Upper lobe of left lung (tissue), 6 donors: ENCODE results near the gene PTGR3. TPM values are rescaled to one million over a fixed set of nuclear protein-coding genes. Genes with fewer than 3 reads are reported as not detected.
A peak's percentile ranks its signal among the peaks of the same experiment; 100 is the strongest.

Source experiments
- ATAC-seq, 2 donors: fragments of 200-7000 bp; cut with Tn5 transposase; one replicate each; pipeline ENCODE4 v1.9.1; 2022; ENCODE audit warnings: mild to moderate bottlenecking in 2 of 2, moderate library complexity in 2 of 2; ENCODE audit not compliant: low FRiP score in 2 of 2
- DNase-seq, 2 donors: peaks; one replicate each; pipeline ENCODE4 v3.0.0-alpha.2; 2019 to 2020
- H3K27ac ChIP-seq, 4 donors: fragments of 200-600 bp; sonication (generic); one replicate each; pipeline ENCODE4 v1.5.1; 2016 to 2019
- H3K27me3 ChIP-seq, 4 donors: fragments of 200-600 bp; sonication (generic); one replicate each; pipeline ENCODE4 v1.5.1; 2017 to 2019
- H3K36me3 ChIP-seq, 4 donors: fragments of 200-600 bp; sonication (generic); one replicate each; pipeline ENCODE4 v1.5.1; 2016 to 2019
- H3K4me1 ChIP-seq, 4 donors: fragments of 200-600 bp; sonication (generic); one replicate each; pipeline ENCODE4 v1.5.1; 2018 to 2019
- H3K4me3 ChIP-seq, 4 donors: fragments of 200-600 bp; sonication (generic); one replicate each; pipeline ENCODE4 v1.5.1; 2017 to 2019; ENCODE audit warnings: mild to moderate bottlenecking in 2 of 4, moderate library complexity in 1 of 4
- H3K9me3 ChIP-seq, 4 donors: fragments of 200-600 bp; sonication (generic); one replicate each; pipeline ENCODE4 v1.5.1; 2018 to 2019
- EP300 ChIP-seq, 4 donors: sonication (generic); formaldehyde crosslinking; IDR thresholded peaks; one replicate each; pipeline ENCODE4 v1.5.1; 2017; ENCODE audit warnings: antibody characterized with exemption in 4 of 4, control low read depth in 2 of 4
- POLR2A ChIP-seq, 4 donors: fragments of 450-650 bp; IDR thresholded peaks; one replicate each; pipeline ENCODE4 v1.5.1; 2016 to 2017; ENCODE audit warnings: antibody characterized with exemption in 4 of 4, mild to moderate bottlenecking in 2 of 4
- POLR2AphosphoS5 ChIP-seq, 2 donors: sonication (generic); formaldehyde crosslinking; IDR thresholded peaks; one replicate each; pipeline ENCODE4 v1.5.1; 2017; ENCODE audit warnings: antibody characterized with exemption in 2 of 2
- WGBS, 2 donors: methylation state at CpG; one replicate each; pipeline ENCODE4 v1.1.5; 2017 to 2018; 5-methylcytosine and 5-hydroxymethylcytosine counted together
- total RNA-seq, 6 donors: library from RNA; depleted of rRNA in 4 of 6; stranded (reverse); fragments of >200 nt in 4 of 6; gene quantifications; one replicate each; pipeline versions ENCODE4 v1.1.0 to v1.2.1, GENCODE V29; 2016 to 2021
- TF ChIP-seq, protein P1 (sequence below), 6 experiments: fragments of 450-650 bp in 4 of 6; fragments of 200-600 bp in 2 of 6; sonication (generic) in 2 of 6; IDR thresholded peaks; one replicate each; pipeline ENCODE4 v1.5.1; 2016 to 2019; ENCODE audit warnings: antibody characterized with exemption in 6 of 6
- donor health status: DM: no; HTN: no; CAD: no; lungs with moderate emphysema.
- donor health status: DM: no; HTN: yes; CAD: no; lungs with severe emphysema.

The PTGR3 gene
- total RNA-seq, 6 donors from 2014 or later = 12.2 to 36.8 (median 26.5) TPM

DNA sequence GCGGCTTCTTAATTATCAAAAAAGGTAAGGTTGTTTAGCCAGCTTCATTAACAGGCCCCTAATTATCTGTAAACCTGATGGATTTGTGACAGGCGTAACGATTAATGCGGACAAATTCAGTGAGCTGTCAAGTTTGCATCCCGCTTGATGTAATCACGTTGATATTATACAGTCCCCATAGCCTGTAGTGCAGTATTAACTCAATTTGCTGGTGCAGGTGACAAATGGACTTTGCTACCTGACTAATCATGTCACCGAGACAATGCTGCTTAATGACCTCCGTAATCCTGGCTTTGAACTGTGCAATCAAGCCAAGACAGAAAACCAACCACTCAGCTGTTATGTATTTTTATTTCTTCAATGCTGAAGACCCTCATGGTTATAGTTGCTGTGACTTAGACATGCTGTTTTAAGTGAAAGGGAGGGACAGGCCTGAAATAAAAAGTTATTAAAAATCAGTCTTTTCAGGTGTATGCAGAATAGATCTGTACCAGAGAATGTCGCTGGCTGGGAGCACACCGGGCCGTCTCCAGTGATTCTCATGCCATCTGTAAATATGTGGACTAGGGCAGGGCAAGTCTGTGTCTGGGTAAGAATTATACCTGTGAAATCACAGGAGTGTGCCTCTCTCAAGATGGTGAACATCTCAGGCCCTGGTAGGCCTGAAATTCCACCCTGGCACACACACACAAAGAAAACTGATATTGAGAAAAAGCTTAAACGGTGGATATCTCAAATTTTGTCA lies 6.0 kb upstream of the PTGR3 start:
- no peak for ATAC-seq
- DNase-seq = no peak
- Histone ChIP-seq H3K27me3 (no peaks in the 10 kb centered on the region), H3K4me1 (peaks cover 37 to 43% (median 40%) of the 10 kb centered on the region in 4 donors), H3K4me3 (no peak overlapping the region), H3K27ac (no peak overlapping the region), H3K36me3 (no peaks in the 10 kb centered on the region), H3K9me3 (no peaks in the 10 kb centered on the region)
- WGBS, 2 donors = 91 to 94% methylated on average over 11 to 12 of the region's 12 CpGs
- TF ChIP-seq, protein P1, sequence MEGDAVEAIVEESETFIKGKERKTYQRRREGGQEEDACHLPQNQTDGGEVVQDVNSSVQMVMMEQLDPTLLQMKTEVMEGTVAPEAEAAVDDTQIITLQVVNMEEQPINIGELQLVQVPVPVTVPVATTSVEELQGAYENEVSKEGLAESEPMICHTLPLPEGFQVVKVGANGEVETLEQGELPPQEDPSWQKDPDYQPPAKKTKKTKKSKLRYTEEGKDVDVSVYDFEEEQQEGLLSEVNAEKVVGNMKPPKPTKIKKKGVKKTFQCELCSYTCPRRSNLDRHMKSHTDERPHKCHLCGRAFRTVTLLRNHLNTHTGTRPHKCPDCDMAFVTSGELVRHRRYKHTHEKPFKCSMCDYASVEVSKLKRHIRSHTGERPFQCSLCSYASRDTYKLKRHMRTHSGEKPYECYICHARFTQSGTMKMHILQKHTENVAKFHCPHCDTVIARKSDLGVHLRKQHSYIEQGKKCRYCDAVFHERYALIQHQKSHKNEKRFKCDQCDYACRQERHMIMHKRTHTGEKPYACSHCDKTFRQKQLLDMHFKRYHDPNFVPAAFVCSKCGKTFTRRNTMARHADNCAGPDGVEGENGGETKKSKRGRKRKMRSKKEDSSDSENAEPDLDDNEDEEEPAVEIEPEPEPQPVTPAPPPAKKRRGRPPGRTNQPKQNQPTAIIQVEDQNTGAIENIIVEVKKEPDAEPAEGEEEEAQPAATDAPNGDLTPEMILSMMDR (IDR thresholded peaks at IDR 0.05) = no peak
- TF ChIP-seq EP300 (IDR thresholded peaks at IDR 0.05) = no peak
- no peak for TF ChIP-seq POLR2AphosphoS5 (IDR thresholded peaks at IDR 0.05)
- no peak for TF ChIP-seq POLR2A (IDR thresholded peaks at IDR 0.05)

DNA sequence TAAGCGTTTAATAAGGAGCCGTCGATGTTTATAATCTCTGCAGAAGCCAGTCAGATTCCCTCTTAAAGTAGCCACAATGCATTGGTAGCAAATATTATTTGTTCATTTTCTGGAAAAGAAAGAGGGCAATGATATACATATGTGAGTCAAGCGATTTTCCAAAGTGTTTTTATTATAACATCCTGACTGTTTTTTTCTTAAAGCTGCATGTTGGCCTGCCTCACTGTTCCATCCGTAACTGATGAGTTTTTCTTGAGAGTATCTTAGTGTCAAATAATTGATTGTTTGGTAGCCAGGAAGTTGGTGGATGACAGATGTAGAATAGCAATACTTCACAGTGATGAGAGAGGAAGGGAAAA lies 5.4 kb upstream of the PTGR3 start:
- ATAC-seq = no peak
- TF ChIP-seq POLR2AphosphoS5 (IDR thresholded peaks at IDR 0.05) (no peak), POLR2A (IDR thresholded peaks at IDR 0.05) (no peak)
- TF ChIP-seq, protein P1 (IDR thresholded peaks at IDR 0.05) = no peak
- H3K4me1 ChIP-seq = peaks cover 40 to 44% (median 42%) of the 10 kb centered on the region in 4 donors

DNA sequence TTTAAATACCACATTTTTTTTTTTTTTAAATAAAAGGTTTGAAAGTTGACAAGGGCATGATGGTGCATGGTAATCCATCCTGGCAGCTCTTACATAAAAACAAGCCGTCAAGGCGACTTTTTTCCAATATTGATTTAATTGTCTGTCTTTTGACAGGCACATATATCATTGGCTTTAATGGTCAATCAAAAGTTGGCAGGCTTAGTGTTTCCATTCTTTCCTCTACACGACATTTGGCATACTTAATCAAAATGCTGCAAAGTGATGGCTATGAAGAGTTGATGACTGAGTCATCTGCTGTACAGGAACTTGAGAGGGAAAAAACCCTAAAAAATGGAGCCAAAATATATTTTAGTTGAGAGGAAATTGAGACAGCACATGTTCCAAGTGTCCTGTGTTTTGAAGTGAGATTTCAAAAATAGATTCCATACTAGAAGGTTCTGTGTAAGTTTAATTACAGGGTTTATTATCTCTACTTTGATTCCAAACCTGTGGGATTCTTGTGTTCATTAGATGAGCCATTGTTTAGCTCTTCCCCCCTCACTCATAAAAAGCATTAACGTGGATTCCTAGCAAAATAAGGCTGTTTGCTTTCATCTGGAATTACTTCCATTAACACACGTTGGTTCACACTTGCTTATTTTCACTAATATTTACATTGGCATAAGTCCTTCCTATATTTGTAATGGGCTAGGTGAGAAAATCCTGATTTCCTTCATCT lies 4.8 kb upstream of the PTGR3 start:
- Histone ChIP-seq H3K4me1 (peaks cover 40 to 44% (median 42%) of the 10 kb centered on the region in 4 donors), H3K4me3 (no peak overlapping the region), H3K27me3 (no peaks in the 10 kb centered on the region), H3K9me3 (no peaks in the 10 kb centered on the region), H3K27ac (peak overlapping the region in 1 of 4 donors; percentile 82), H3K36me3 (no peaks in the 10 kb centered on the region)
- no peak for ATAC-seq
- WGBS, 2 donors = 43 to 51% methylated on average over 5 of the region's 5 CpGs
- no peak for TF ChIP-seq EP300 (IDR thresholded peaks at IDR 0.05)
- no peak for TF ChIP-seq POLR2AphosphoS5 (IDR thresholded peaks at IDR 0.05)
- TF ChIP-seq, protein P1 (IDR thresholded peaks at IDR 0.05) = no peak
- no peak for TF ChIP-seq POLR2A (IDR thresholded peaks at IDR 0.05)
- no peak for DNase-seq

More for the DNA sequence above, 5.4 kb upstream of the PTGR3 start:
- Histone ChIP-seq H3K9me3 (no peaks in the 10 kb centered on the region), H3K4me3 (no peak overlapping the region), H3K27me3 (no peaks in the 10 kb centered on the region), H3K27ac (peak overlapping the region in 1 of 4 donors; percentile 82), H3K36me3 (no peaks in the 10 kb centered on the region)
- DNase-seq = no peak
- WGBS, 2 donors = 62 to 71% methylated on average over 5 of the region's 5 CpGs

DNA sequence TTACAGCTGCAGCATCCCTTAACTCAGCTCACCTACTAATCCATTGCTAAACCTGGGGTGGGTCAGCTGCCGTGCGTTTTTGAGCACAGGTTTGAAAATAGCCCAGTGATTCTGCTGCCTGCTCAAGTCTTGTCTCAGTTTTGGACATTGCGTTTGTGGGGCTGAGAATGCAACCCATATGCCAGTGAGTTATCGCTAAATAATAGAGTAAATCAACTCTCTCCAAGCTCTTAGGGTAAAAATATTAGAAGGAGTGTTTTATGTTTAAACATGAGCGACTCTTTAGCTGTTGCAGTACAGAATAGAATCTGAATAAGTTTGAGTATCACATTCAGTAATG lies 3.8 kb upstream of the PTGR3 start:
- Histone ChIP-seq H3K36me3 (no peaks in the 10 kb centered on the region), H3K27ac (peak overlapping the region in 3 of 4 donors; percentile 75 to 99 (median 82)), H3K4me3 (peak overlapping the region in 3 of 4 donors; percentile 89 to 98 (median 94)), H3K9me3 (no peaks in the 10 kb centered on the region), H3K27me3 (no peaks in the 10 kb centered on the region), H3K4me1 (peaks cover 37 to 42% (median 40%) of the 10 kb centered on the region in 4 donors)
- no peak for DNase-seq
- TF ChIP-seq POLR2AphosphoS5 (IDR thresholded peaks at IDR 0.05) (no peak), POLR2A (IDR thresholded peaks at IDR 0.05) (no peak), EP300 (IDR thresholded peaks at IDR 0.05) (no peak)
- TF ChIP-seq, protein P1 (IDR thresholded peaks at IDR 0.05) = no peak
- 61 to 71% methylated on average over 5 of the region's 5 CpGs for WGBS, 2 donors
- no peak for ATAC-seq
